Left renal cortex interstitium (tissue), 4 donors: ENCODE measurements around the gene SNX4. TPM values are rescaled to one million over a fixed set of nuclear protein-coding genes. Genes with fewer than 3 reads are reported as not detected.
"Not testable (repeated sequence)": the region's sequence is repeated elsewhere in the genome, so short reads cannot be mapped to it uniquely, and the experiment has no call there.

Experiments
- DNase-seq, 4 donors: peaks; one replicate each; pipeline ENCODE4 v3.0.0-alpha.2; 2013; ENCODE audit warnings: low read depth in 4 of 4, low spot score in 2 of 4, missing footprints in 1 of 4
- polyA plus RNA-seq, 4 donors: library from polyadenylated mRNA; unstranded; fragments of 120-200 nt; gene quantifications; one replicate each; pipeline ENCODE4 v1.2.1, GENCODE V29; 2013; ENCODE audit not compliant: insufficient read length in 4 of 4

Gene SNX4
- polyA plus RNA-seq, 4 donors = 60.1 to 79.0 (median 71.0) TPM

DNA sequence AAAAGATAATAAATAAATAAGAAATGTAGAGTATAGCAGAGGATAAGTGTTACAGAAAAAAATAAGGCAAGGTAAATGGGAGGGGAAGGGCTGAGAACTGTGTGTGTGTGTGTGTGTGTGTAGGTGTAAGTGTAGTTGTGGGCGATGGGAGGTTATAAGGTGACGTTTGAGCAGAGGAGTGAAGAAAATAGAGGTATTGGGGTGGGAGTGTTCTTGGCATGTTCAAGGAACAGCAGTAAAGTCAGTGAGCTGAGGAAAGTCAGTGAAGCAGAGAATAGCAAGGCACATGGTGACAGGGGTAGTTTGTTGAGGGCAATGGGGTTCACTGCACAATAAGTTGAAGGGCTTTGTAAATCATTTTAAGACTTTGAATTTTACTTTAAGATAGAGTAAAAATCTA is 113.9 kb downstream of the SNX4 start:
- DNase-seq = peak in 2 of 4 donors; percentile 11 to 14

DNA sequence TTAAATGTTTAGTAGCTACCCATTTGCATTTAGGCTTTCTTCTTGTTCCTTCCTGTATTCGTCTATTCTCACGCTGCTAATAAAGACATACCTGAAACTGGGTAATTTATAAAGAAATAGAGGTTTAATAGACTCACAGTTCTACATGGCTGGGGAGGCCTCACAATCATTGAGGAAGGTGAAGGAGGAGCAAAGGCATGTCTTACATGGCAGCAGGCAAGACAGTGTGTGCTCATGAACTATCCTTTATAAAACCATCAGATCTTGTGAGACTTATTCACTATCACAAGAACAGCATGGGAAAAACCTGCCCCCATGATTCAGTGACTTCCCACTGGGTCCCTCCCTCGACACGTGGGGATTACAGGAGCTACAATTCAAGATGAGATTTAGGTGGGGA is 114.5 kb downstream of the SNX4 start:
- not testable (repeated sequence) for DNase-seq

DNA sequence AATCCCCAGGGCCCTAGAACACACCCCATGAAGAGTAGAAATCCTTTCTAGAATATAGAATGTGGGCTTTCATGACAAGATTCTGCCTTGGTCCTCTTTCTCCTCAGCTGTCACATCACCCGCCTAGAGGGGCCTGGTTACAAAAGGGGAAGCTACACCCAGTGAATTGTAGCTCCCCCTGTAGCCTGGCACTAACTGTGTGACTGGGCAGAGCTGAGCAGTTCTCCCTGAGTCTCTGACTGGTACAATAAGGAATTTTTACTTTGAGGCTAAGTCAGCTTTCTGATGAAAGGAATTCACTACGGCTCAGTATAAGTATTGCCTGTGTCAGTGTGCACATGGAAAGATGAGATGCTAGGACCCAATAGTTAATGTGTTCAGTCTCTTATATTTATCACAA is 116.2 kb downstream of the SNX4 start:
- DNase-seq = no peak

DNA sequence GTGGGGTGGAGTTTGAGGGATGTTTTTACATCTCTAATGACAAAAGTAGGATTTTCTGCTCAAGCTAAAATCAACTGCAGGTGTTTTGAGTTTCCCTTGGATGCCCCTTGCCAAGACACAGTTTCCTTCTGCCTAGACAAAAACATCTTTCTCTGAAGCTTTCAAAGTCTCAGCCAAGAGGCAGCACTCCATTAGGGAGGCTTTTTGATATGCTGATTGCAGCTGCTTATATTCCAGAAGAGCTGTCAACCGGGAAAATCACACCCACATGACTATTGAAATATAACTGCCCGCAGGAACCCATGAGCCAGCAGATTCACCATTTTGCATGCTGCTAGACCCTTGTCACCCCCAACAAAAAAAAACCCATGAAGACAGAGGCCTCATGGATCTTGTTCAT is 117.4 kb downstream of the SNX4 start:
- no peak for DNase-seq

DNA sequence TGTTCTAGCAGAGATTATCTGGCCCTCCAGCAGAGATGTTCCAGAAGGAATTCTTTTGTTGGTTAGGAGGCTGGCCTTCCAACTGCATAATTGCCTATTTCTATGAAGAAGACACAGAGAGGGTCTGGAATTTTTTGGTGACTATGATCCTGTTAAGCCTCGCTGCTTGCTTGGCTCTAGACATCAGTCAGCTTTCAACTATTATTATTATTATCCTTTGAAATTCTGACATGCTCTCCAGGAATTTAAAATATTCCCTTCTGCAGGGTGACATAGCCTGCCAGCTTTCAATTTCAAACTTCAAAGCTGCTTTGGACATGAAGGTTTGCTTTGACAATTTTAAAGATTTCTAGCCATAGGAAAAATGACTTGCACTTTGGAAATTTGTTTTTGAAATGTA is 118.6 kb downstream of the SNX4 start:
- DNase-seq = no peak

DNA sequence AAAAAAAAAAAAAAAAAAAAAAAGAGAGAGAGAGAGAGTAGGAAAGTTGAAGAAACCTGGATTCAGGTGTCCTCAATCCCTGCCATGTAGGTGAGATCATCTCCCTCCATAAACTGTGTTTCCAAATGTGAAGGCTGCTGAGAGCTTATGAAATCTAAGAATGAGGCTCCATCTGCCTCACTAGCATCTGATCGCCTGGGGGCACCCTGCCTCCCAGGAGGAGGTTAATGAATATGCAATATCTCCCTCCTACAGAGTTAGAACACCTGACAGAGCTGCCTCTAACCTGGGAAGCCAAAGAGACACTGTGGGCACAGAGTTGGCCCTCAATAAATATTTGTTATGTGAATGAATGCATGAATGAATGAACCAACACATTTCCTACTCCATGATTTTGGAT is 121.0 kb downstream of the SNX4 start:
- no peak for DNase-seq

Other genes with a start within 250 kb of the SNX4 start
- 10 to 100 TPM; 39.7 to 49.4 (median 43.2) TPM for gene ZNF148, start 144.9 kb downstream of the SNX4 start, polyA plus RNA-seq
- 10 to 100 TPM; 18.8 to 22.7 (median 20.2) TPM for gene OSBPL11, start 75.3 kb upstream of the SNX4 start, polyA plus RNA-seq